WTC11 (cell line): ENCODE measurements around the gene AGBL4. TPM values are rescaled to one million over a fixed set of nuclear protein-coding genes. Genes with fewer than 3 reads are reported as not detected.

Experiments
- ATAC-seq: fragments of 200-7000 bp; cut with Tn5 transposase; 2 replicates; pipeline ENCODE4 v1.10.0; 2021; ENCODE audit warnings: mild to moderate bottlenecking, moderate library complexity
- CTCF ChIA-PET: fragments of 300-600 bp; sonication (Branson Sonifier 250); formaldehyde crosslinking; loops from one replicate; lab custom pipeline; 2021; ENCODE audit warnings: antibody characterized with exemption; lab: Charles Lee
- POLR2A ChIA-PET: fragments of 350-600 bp; sonication (Branson Sonifier 250); formaldehyde crosslinking; loops from one replicate; lab custom pipeline; 2021; ENCODE audit warnings: antibody characterized with exemption; lab: Charles Lee
- DNase-seq: peaks from one replicate; pipeline ENCODE4 v3.0.0; 2021; ENCODE audit warnings: low spot score
- H3K27ac Mint-ChIP-seq: 2 replicates; pipeline ENCODE4 v1.8.0; 2021; ENCODE audit warnings: mixed read lengths
- H3K27me3 Mint-ChIP-seq: 2 replicates; pipeline ENCODE4 v1.8.0; 2021; ENCODE audit warnings: low read depth, mild to moderate bottlenecking, moderate library complexity, mixed read lengths
- H3K36me3 Mint-ChIP-seq: 2 replicates; pipeline ENCODE4 v1.8.0; 2021; ENCODE audit warnings: mixed read lengths
- H3K4me1 Mint-ChIP-seq: 2 replicates; pipeline ENCODE4 v1.8.0; 2022; ENCODE audit warnings: mixed read lengths
- H3K4me3 Mint-ChIP-seq: 2 replicates; pipeline ENCODE4 v1.8.0; 2021; ENCODE audit warnings: mild to moderate bottlenecking, moderate library complexity, mixed read lengths
- H3K9me3 Mint-ChIP-seq: 2 replicates; pipeline ENCODE4 v1.8.0; 2021; ENCODE audit warnings: mixed read lengths
- ATF1 ChIP-seq: sonication (generic); formaldehyde crosslinking; IDR thresholded peaks from 2 replicates; pipeline ENCODE4 v1.8.1; 2023; ENCODE audit warnings: mild to moderate bottlenecking, moderate library complexity, missing genetic modification reagents
- ELF4 ChIP-seq: sonication (generic); formaldehyde crosslinking; IDR thresholded peaks from 2 replicates; pipeline ENCODE4 v1.8.1; 2022; ENCODE audit warnings: low read depth, mild to moderate bottlenecking, moderate library complexity, missing genetic modification reagents
- EMX1 ChIP-seq: fragments of 250-450 bp; sonication (Bioruptor Pico); IDR thresholded peaks from 2 replicates; pipeline ENCODE4 v1.8.0; 2021; ENCODE audit warnings: mild to moderate bottlenecking
- ESRRA ChIP-seq: sonication (generic); formaldehyde crosslinking; IDR thresholded peaks from 2 replicates; pipeline ENCODE4 v1.8.1; 2022; ENCODE audit warnings: mild to moderate bottlenecking, missing genetic modification reagents, borderline replicate concordance
- GTF2I ChIP-seq: fragments of 250-450 bp; sonication (Bioruptor Pico); conservative IDR thresholded peaks from 2 replicates; pipeline ENCODE4 v1.4.0; 2021; ENCODE audit warnings: mild to moderate bottlenecking
- JAZF1 ChIP-seq: fragments of 250-450 bp; sonication (Bioruptor Pico); IDR thresholded peaks from 2 replicates; pipeline ENCODE4 v1.9.0; 2021; ENCODE audit warnings: moderate library complexity, mild to moderate bottlenecking, inconsistent platforms
- MYBL2 ChIP-seq: sonication (generic); formaldehyde crosslinking; IDR thresholded peaks from 2 replicates; pipeline ENCODE4 v1.8.1; 2023; ENCODE audit warnings: mild to moderate bottlenecking, moderate library complexity, missing genetic modification reagents
- NR1H2 ChIP-seq: sonication (generic); formaldehyde crosslinking; IDR thresholded peaks from 2 replicates; pipeline ENCODE4 v1.9.0; 2021; ENCODE audit warnings: mild to moderate bottlenecking, moderate library complexity, missing genetic modification reagents
- OVOL2 ChIP-seq: fragments of 250-450 bp; sonication (Bioruptor Pico); IDR thresholded peaks from 2 replicates; pipeline ENCODE4 v1.9.0; 2021; ENCODE audit warnings: mild to moderate bottlenecking, borderline replicate concordance
- SOX15 ChIP-seq: fragments of 250-450 bp; sonication (Bioruptor Pico); IDR thresholded peaks from 2 replicates; pipeline ENCODE4 v1.9.0; 2021; ENCODE audit warnings: mild to moderate bottlenecking
- TEAD4 ChIP-seq: sonication (generic); formaldehyde crosslinking; IDR thresholded peaks from 2 replicates; pipeline ENCODE4 v1.8.0; 2022; ENCODE audit warnings: mild to moderate bottlenecking, missing genetic modification reagents
- ZBTB21 ChIP-seq: sonication (generic); formaldehyde crosslinking; IDR thresholded peaks from 2 replicates; pipeline ENCODE4 v1.8.1; 2023; ENCODE audit warnings: mild to moderate bottlenecking, missing genetic modification reagents, borderline replicate concordance
- ZNF138 ChIP-seq: sonication (generic); formaldehyde crosslinking; conservative IDR thresholded peaks from 2 replicates; pipeline ENCODE4 v1.8.1; 2022; ENCODE audit warnings: mild to moderate bottlenecking, moderate library complexity, missing genetic modification reagents
- total RNA-seq: library from RNA; stranded (reverse); gene quantifications from 3 replicates; pipeline ENCODE4 v1.2.3, GENCODE V29; 2021
- TF ChIP-seq, protein P1 (sequence below): sonication (generic); formaldehyde crosslinking; IDR thresholded peaks from 2 replicates; pipeline ENCODE4 v1.8.0; 2022; ENCODE audit warnings: mild to moderate bottlenecking, missing genetic modification reagents
- TF ChIP-seq, protein P2 (sequence below): sonication (generic); formaldehyde crosslinking; IDR thresholded peaks from 2 replicates; pipeline ENCODE4 v1.8.1; 2022; ENCODE audit warnings: mild to moderate bottlenecking, moderate library complexity, missing genetic modification reagents
- TF ChIP-seq, protein P3 (sequence below): sonication (generic); formaldehyde crosslinking; conservative IDR thresholded peaks from 2 replicates; pipeline ENCODE4 v1.8.1; 2022; ENCODE audit warnings: mild to moderate bottlenecking, missing genetic modification reagents
- TF ChIP-seq, protein P4 (sequence below): sonication (generic); formaldehyde crosslinking; IDR thresholded peaks from 2 replicates; pipeline ENCODE4 v1.8.1; 2022; ENCODE audit warnings: low read depth, missing genetic modification reagents, borderline replicate concordance
- TF ChIP-seq, protein P5 (sequence below): sonication (generic); formaldehyde crosslinking; IDR thresholded peaks from 2 replicates; pipeline ENCODE4 v1.8.1; 2022; ENCODE audit warnings: low read depth, mild to moderate bottlenecking, moderate library complexity, missing genetic modification reagents, borderline replicate concordance
- TF ChIP-seq, protein P6 (sequence below): fragments of 250-450 bp; sonication (Bioruptor Pico); IDR thresholded peaks from 2 replicates; pipeline ENCODE4 v1.9.0; 2021; ENCODE audit warnings: mild to moderate bottlenecking, borderline replicate concordance
- TF ChIP-seq, protein P7 (sequence below): sonication (generic); formaldehyde crosslinking; IDR thresholded peaks from 2 replicates; pipeline ENCODE4 v1.8.1; 2023; ENCODE audit warnings: mild to moderate bottlenecking, missing genetic modification reagents, moderate library complexity
- TF ChIP-seq, protein P8 (sequence below): sonication (generic); formaldehyde crosslinking; IDR thresholded peaks from 2 replicates; pipeline ENCODE4 v1.8.0; 2023; ENCODE audit warnings: mild to moderate bottlenecking, missing genetic modification reagents

Gene AGBL4
- total RNA-seq, 1 experiment from 2014 or later: 0.87 TPM

DNA sequence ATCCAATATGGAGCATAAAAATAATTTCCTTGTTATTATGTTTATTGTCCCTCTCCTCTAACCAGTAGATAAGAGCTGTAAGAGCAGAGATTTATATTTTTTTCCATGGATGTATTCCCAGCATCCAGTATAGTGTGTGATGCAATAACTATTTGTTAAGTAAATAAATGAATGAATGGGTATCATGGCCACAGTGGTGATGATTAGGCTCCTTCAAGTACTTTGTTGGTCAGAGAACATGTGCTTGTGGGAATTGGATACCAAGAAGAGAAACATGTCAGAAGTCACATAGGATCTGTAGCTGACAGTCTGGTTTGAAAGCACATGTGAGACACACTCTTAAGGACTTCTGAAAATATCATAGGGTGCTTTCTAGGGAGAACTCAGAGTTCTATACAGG is 588.5 kb downstream of the AGBL4 start:
- H3K27ac Mint-ChIP-seq: no peak overlapping the region
- no peak for DNase-seq
- ChIA-PET POLR2A (no interaction called here), CTCF (interaction anchor here (1.0 kb wide), 1 partner anchor 613 kb away, joined by 3 read pairs; no protein-coding TSS in a partner anchor)
- no peak overlapping the region for H3K4me3 Mint-ChIP-seq
- H3K36me3 Mint-ChIP-seq: peaks cover 14% of the 10 kb centered on the region
- no peaks in the 10 kb centered on the region for H3K4me1 Mint-ChIP-seq
- no peak for ATAC-seq
- TF ChIP-seq, protein P1, sequence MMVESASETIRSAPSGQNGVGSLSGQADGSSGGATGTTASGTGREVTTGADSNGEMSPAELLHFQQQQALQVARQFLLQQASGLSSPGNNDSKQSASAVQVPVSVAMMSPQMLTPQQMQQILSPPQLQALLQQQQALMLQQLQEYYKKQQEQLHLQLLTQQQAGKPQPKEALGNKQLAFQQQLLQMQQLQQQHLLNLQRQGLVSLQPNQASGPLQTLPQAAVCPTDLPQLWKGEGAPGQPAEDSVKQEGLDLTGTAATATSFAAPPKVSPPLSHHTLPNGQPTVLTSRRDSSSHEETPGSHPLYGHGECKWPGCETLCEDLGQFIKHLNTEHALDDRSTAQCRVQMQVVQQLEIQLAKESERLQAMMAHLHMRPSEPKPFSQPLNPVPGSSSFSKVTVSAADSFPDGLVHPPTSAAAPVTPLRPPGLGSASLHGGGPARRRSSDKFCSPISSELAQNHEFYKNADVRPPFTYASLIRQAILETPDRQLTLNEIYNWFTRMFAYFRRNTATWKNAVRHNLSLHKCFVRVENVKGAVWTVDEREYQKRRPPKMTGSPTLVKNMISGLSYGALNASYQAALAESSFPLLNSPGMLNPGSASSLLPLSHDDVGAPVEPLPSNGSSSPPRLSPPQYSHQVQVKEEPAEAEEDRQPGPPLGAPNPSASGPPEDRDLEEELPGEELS (CRISPR knock-in tag): no peak
- TF ChIP-seq, protein P2, sequence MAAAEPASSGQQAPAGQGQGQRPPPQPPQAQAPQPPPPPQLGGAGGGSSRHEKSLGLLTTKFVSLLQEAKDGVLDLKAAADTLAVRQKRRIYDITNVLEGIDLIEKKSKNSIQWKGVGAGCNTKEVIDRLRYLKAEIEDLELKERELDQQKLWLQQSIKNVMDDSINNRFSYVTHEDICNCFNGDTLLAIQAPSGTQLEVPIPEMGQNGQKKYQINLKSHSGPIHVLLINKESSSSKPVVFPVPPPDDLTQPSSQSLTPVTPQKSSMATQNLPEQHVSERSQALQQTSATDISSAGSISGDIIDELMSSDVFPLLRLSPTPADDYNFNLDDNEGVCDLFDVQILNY: no peak
- TF ChIP-seq SOX15 (CRISPR knock-in tag): no peak
- no peak for TF ChIP-seq GTF2I
- TF ChIP-seq EMX1: no peak
- TF ChIP-seq TEAD4 (CRISPR knock-in tag): no peak
- TF ChIP-seq, protein P3, sequence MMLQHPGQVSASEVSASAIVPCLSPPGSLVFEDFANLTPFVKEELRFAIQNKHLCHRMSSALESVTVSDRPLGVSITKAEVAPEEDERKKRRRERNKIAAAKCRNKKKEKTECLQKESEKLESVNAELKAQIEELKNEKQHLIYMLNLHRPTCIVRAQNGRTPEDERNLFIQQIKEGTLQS: no peak
- no peak for TF ChIP-seq OVOL2
- TF ChIP-seq ESRRA: no peak
- TF ChIP-seq, protein P4, sequence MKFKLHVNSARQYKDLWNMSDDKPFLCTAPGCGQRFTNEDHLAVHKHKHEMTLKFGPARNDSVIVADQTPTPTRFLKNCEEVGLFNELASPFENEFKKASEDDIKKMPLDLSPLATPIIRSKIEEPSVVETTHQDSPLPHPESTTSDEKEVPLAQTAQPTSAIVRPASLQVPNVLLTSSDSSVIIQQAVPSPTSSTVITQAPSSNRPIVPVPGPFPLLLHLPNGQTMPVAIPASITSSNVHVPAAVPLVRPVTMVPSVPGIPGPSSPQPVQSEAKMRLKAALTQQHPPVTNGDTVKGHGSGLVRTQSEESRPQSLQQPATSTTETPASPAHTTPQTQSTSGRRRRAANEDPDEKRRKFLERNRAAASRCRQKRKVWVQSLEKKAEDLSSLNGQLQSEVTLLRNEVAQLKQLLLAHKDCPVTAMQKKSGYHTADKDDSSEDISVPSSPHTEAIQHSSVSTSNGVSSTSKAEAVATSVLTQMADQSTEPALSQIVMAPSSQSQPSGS (CRISPR knock-in tag): no peak
- no peak for TF ChIP-seq ZBTB21 (CRISPR knock-in tag)
- TF ChIP-seq NR1H2 (CRISPR knock-in tag): no peak
- TF ChIP-seq, protein P5, sequence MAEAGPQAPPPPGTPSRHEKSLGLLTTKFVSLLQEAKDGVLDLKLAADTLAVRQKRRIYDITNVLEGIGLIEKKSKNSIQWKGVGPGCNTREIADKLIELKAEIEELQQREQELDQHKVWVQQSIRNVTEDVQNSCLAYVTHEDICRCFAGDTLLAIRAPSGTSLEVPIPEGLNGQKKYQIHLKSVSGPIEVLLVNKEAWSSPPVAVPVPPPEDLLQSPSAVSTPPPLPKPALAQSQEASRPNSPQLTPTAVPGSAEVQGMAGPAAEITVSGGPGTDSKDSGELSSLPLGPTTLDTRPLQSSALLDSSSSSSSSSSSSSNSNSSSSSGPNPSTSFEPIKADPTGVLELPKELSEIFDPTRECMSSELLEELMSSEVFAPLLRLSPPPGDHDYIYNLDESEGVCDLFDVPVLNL: no peak
- TF ChIP-seq ZNF138 (CRISPR knock-in tag): no peak
- TF ChIP-seq, protein P6, sequence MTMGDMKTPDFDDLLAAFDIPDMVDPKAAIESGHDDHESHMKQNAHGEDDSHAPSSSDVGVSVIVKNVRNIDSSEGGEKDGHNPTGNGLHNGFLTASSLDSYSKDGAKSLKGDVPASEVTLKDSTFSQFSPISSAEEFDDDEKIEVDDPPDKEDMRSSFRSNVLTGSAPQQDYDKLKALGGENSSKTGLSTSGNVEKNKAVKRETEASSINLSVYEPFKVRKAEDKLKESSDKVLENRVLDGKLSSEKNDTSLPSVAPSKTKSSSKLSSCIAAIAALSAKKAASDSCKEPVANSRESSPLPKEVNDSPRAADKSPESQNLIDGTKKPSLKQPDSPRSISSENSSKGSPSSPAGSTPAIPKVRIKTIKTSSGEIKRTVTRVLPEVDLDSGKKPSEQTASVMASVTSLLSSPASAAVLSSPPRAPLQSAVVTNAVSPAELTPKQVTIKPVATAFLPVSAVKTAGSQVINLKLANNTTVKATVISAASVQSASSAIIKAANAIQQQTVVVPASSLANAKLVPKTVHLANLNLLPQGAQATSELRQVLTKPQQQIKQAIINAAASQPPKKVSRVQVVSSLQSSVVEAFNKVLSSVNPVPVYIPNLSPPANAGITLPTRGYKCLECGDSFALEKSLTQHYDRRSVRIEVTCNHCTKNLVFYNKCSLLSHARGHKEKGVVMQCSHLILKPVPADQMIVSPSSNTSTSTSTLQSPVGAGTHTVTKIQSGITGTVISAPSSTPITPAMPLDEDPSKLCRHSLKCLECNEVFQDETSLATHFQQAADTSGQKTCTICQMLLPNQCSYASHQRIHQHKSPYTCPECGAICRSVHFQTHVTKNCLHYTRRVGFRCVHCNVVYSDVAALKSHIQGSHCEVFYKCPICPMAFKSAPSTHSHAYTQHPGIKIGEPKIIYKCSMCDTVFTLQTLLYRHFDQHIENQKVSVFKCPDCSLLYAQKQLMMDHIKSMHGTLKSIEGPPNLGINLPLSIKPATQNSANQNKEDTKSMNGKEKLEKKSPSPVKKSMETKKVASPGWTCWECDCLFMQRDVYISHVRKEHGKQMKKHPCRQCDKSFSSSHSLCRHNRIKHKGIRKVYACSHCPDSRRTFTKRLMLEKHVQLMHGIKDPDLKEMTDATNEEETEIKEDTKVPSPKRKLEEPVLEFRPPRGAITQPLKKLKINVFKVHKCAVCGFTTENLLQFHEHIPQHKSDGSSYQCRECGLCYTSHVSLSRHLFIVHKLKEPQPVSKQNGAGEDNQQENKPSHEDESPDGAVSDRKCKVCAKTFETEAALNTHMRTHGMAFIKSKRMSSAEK: no peak
- TF ChIP-seq ATF1 (CRISPR knock-in tag): no peak
- H3K9me3 Mint-ChIP-seq: peaks cover 43% of the 10 kb centered on the region
- no peaks in the 10 kb centered on the region for H3K27me3 Mint-ChIP-seq

DNA sequence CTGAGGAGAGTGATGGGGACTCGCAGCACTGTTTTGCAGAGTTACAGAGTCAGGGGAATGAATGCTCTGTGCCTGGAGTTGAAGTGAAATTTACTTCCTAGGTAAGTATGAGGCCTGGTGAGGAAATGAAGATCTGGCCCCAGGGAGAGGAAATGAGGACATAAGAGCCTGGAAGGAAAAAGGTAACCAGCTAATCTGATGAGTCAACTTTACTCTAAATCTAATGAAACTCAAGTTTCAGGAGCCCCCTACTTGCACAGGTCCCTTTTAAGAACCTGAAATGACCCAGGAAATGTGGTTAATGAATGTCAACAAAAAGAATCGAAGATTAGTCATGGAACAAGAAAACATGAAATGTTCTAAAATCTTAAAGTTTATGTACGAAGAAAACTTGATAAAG is 599.0 kb downstream of the AGBL4 start:
- Mint-ChIP-seq H3K27ac (no peak overlapping the region), H3K36me3 (peaks cover 11% of the 10 kb centered on the region), H3K9me3 (peaks cover 44% of the 10 kb centered on the region), H3K4me3 (no peak overlapping the region), H3K4me1 (no peaks in the 10 kb centered on the region), H3K27me3 (no peaks in the 10 kb centered on the region; the same call in 1 of the 2 replicates)
- ChIA-PET POLR2A (no interaction called here), CTCF (no interaction called here)
- DNase-seq: no peak
- no peak for ATAC-seq
- no peak for TF ChIP-seq GTF2I
- TF ChIP-seq, protein P7, sequence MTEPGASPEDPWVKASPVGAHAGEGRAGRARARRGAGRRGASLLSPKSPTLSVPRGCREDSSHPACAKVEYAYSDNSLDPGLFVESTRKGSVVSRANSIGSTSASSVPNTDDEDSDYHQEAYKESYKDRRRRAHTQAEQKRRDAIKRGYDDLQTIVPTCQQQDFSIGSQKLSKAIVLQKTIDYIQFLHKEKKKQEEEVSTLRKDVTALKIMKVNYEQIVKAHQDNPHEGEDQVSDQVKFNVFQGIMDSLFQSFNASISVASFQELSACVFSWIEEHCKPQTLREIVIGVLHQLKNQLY (CRISPR knock-in tag): no peak
- no peak for TF ChIP-seq MYBL2 (CRISPR knock-in tag)
- TF ChIP-seq, protein P8, sequence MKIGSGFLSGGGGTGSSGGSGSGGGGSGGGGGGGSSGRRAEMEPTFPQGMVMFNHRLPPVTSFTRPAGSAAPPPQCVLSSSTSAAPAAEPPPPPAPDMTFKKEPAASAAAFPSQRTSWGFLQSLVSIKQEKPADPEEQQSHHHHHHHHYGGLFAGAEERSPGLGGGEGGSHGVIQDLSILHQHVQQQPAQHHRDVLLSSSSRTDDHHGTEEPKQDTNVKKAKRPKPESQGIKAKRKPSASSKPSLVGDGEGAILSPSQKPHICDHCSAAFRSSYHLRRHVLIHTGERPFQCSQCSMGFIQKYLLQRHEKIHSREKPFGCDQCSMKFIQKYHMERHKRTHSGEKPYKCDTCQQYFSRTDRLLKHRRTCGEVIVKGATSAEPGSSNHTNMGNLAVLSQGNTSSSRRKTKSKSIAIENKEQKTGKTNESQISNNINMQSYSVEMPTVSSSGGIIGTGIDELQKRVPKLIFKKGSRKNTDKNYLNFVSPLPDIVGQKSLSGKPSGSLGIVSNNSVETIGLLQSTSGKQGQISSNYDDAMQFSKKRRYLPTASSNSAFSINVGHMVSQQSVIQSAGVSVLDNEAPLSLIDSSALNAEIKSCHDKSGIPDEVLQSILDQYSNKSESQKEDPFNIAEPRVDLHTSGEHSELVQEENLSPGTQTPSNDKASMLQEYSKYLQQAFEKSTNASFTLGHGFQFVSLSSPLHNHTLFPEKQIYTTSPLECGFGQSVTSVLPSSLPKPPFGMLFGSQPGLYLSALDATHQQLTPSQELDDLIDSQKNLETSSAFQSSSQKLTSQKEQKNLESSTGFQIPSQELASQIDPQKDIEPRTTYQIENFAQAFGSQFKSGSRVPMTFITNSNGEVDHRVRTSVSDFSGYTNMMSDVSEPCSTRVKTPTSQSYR (CRISPR knock-in tag): no peak
- no peak for TF ChIP-seq JAZF1 (CRISPR knock-in tag)
- TF ChIP-seq ELF4 (CRISPR knock-in tag): no peak
- no peak for TF ChIP-seq TEAD4 (CRISPR knock-in tag)
